GM23338 (cell line): Measurements from ENCODE around the gene ASB15.

Experiments used
- CTCF ChIP-seq, 2 experiments: fragments of 200-600 bp in 1 of 2; sonication (generic) in 1 of 2; conservative IDR thresholded peaks; 2 replicates each; pipeline versions ENCODE4 v1.5.1 to v1.6.1; 2016 to 2017; ENCODE audit warnings: antibody characterized with exemption in 2 of 2, low read depth in 2 of 2, mild to moderate bottlenecking in 2 of 2, moderate library complexity in 1 of 2
- ZNF114 ChIP-seq: fragments of 250-450 bp; sonication (Bioruptor Pico); IDR thresholded peaks from 2 replicates; pipeline ENCODE4 v1.5.0; 2020; ENCODE audit warnings: mild to moderate bottlenecking, moderate library complexity

GRCh38 chr7:123558289-123558874 lies 43.2 kb upstream of the ASB15 start:
- TF ChIP-seq CTCF (conservative IDR thresholded peaks at IDR 0.05; ENCODE audit: low read depth in 2 of 2) = no peak
- no peak for TF ChIP-seq ZNF114 (CRISPR knock-in tag)
